ES-I3 (cell line): ENCODE data around the gene DNASE2.
"Not testable (repeated sequence)": the region's sequence is repeated elsewhere in the genome, so short reads cannot be mapped to it uniquely, and the experiment has no call there.

ENCODE experiments used
- H3K36me3 ChIP-seq: 2 replicates; pipeline ENCODE4 v1.6.1; 2013; ENCODE audit warnings: mild to moderate bottlenecking, low read length, control low read depth, moderate library complexity; ENCODE audit not compliant: insufficient read depth
- H3K4me1 ChIP-seq: 2 replicates; pipeline ENCODE4 v1.6.1; 2013; ENCODE audit warnings: mild to moderate bottlenecking, control low read depth, low read length; ENCODE audit not compliant: insufficient read depth
- H3K9ac ChIP-seq: 2 replicates; pipeline ENCODE4 v1.6.1; 2013; ENCODE audit warnings: low read depth, mild to moderate bottlenecking, low read length, moderate library complexity
- H3K9me3 ChIP-seq: 2 replicates; pipeline ENCODE4 v1.6.1; 2013; ENCODE audit warnings: mild to moderate bottlenecking, low read length, moderate library complexity; ENCODE audit not compliant: control insufficient read depth, insufficient read depth

The DNASE2 gene

GRCh38 chr19:12893582-12893981, 12.3 kb upstream of the DNASE2 start:
- no peaks in the 10 kb centered on the region for H3K9me3 ChIP-seq
- no peaks in the 10 kb centered on the region for H3K4me1 ChIP-seq
- H3K9ac ChIP-seq = no peak overlapping the region
- H3K36me3 ChIP-seq = no peaks in the 10 kb centered on the region

GRCh38 chr19:12891553-12892021, 10.3 kb upstream of the DNASE2 start:
- peak overlapping the region; percentile 93 for H3K9ac ChIP-seq
- no peaks in the 10 kb centered on the region for H3K4me1 ChIP-seq
- no peaks in the 10 kb centered on the region for H3K36me3 ChIP-seq
- H3K9me3 ChIP-seq = no peaks in the 10 kb centered on the region

- Histone ChIP-seq H3K9me3 (no peaks in the 10 kb centered on the region), H3K9ac (peak within 1 kb of the TSS; percentile 93), H3K4me1 (no peaks in the 10 kb centered on the region)
Observed at GRCh38 chr19:12890787-12891552, 9.7 kb upstream of the DNASE2 start, which contains the start of gene GCDH. Gene GCDH (plus strand): TSS chr19:12891160. CDS start chr19:12891305, 145 bp downstream.

GRCh38 chr19:12890299-12890786, 9.1 kb upstream of the DNASE2 start:
- H3K36me3 ChIP-seq, H3K4me1 ChIP-seq, H3K9me3 ChIP-seq: not testable (repeated sequence)
- peak overlapping the region; percentile 93 for H3K9ac ChIP-seq

More at GRCh38 chr19:12890787-12891552, 9.7 kb upstream of the DNASE2 start, which contains the start of gene GCDH:
- H3K36me3 ChIP-seq = no peaks in the 10 kb centered on the region

- H3K9ac ChIP-seq = no peak overlapping the region
- H3K36me3 ChIP-seq = no peaks in the 10 kb centered on the region
- no peaks in the 10 kb centered on the region for H3K4me1 ChIP-seq
- peaks cover 4% of the 10 kb centered on the region; the same call in 1 of the 2 replicates for H3K9me3 ChIP-seq
Observed at GRCh38 chr19:12888006-12888603, 6.9 kb upstream of the DNASE2 start.

GRCh38 chr19:12886969-12887747, 5.9 kb upstream of the DNASE2 start, which contains the start of gene KLF1:
Gene KLF1 (minus strand): TSS chr19:12887201. CDS start chr19:12887140, 61 bp downstream.
- Histone ChIP-seq H3K9me3 (peaks cover 4% of the 10 kb centered on the region; the same call in 1 of the 2 replicates), H3K36me3 (no peaks in the 10 kb centered on the region), H3K4me1 (no peaks in the 10 kb centered on the region), H3K9ac (peak within 1 kb of the TSS; percentile 70; the same call in 1 of the 2 replicates)

- peaks cover 4% of the 10 kb centered on the region; the same call in 1 of the 2 replicates for H3K9me3 ChIP-seq
- H3K9ac ChIP-seq = no peak overlapping the region
- no peaks in the 10 kb centered on the region for H3K36me3 ChIP-seq
- H3K4me1 ChIP-seq = no peaks in the 10 kb centered on the region
Observed at GRCh38 chr19:12886651-12886968, 5.4 kb upstream of the DNASE2 start.

- Histone ChIP-seq H3K36me3 (no peaks in the 10 kb centered on the region), H3K4me1 (no peaks in the 10 kb centered on the region), H3K9ac (peak overlapping the region; percentile 70), H3K9me3 (peaks cover 4% of the 10 kb centered on the region; the same call in 1 of the 2 replicates)
Observed at GRCh38 chr19:12885749-12886650, 4.8 kb upstream of the DNASE2 start.

- Histone ChIP-seq H3K9ac (peak overlapping the region; percentile 70), H3K4me1 (no peaks in the 10 kb centered on the region), H3K36me3 (no peaks in the 10 kb centered on the region), H3K9me3 (peaks cover 4% of the 10 kb centered on the region; the same call in 1 of the 2 replicates)
Observed at GRCh38 chr19:12884926-12885748, 3.9 kb upstream of the DNASE2 start.

GRCh38 chr19:12884627-12884925, 3.3 kb upstream of the DNASE2 start:
- Histone ChIP-seq H3K36me3 (no peaks in the 10 kb centered on the region), H3K9ac (peak overlapping the region; percentile 70; the same call in 1 of the 2 replicates), H3K4me1 (no peaks in the 10 kb centered on the region), H3K9me3 (peaks cover 4% of the 10 kb centered on the region; the same call in 1 of the 2 replicates)

- peaks cover 4% of the 10 kb centered on the region; the same call in 1 of the 2 replicates for H3K9me3 ChIP-seq
- no peak overlapping the region for H3K9ac ChIP-seq
- H3K4me1 ChIP-seq = no peaks in the 10 kb centered on the region
- no peaks in the 10 kb centered on the region for H3K36me3 ChIP-seq
Observed at GRCh38 chr19:12884202-12884601, 3.0 kb upstream of the DNASE2 start.

- Histone ChIP-seq H3K9ac (no peak overlapping the region), H3K36me3 (no peaks in the 10 kb centered on the region), H3K9me3 (peaks cover 4% of the 10 kb centered on the region; the same call in 1 of the 2 replicates), H3K4me1 (no peaks in the 10 kb centered on the region)
Observed at GRCh38 chr19:12882589-12882988, 1.3 kb upstream of the DNASE2 start.
